Measurements from ENCODE around the gene TMEM62.

GRCh38 chr15:43165801-43166325, 32.5 kb downstream of the TMEM62 start:
- TF ChIP-seq, protein P1, sequence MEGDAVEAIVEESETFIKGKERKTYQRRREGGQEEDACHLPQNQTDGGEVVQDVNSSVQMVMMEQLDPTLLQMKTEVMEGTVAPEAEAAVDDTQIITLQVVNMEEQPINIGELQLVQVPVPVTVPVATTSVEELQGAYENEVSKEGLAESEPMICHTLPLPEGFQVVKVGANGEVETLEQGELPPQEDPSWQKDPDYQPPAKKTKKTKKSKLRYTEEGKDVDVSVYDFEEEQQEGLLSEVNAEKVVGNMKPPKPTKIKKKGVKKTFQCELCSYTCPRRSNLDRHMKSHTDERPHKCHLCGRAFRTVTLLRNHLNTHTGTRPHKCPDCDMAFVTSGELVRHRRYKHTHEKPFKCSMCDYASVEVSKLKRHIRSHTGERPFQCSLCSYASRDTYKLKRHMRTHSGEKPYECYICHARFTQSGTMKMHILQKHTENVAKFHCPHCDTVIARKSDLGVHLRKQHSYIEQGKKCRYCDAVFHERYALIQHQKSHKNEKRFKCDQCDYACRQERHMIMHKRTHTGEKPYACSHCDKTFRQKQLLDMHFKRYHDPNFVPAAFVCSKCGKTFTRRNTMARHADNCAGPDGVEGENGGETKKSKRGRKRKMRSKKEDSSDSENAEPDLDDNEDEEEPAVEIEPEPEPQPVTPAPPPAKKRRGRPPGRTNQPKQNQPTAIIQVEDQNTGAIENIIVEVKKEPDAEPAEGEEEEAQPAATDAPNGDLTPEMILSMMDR (conservative IDR thresholded peaks at IDR 0.05; ENCODE audit: low read length), result no peak
- no peak for TF ChIP-seq EZH2phosphoT487 (IDR thresholded peaks at IDR 0.05; ENCODE audit: borderline replicate concordance)
